ENCODE measurements around the gene BCAN.

Gene BCAN

DNA sequence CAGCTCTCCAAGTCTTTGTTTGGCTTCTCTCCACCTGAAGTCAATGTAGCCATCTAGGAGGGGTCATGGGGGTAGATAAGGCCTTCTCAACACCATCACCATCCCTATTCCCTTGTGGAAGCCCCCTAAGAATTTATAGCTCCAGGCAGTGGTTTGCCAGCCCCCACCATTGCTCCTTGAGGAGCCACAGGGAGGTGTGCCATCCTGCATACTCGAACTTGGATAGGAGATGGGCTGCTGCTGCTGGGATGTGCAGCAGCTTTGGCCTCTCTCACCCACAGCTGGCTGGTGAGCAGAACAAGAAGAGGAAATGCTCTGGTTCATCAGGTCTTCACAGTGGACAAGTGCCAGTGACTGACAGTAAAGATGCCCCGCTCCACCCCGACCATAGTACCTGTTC is 45.5 kb upstream of the BCAN start:
- TF ChIP-seq TARDBP (IDR thresholded peaks at IDR 0.05): no peak
- no peak for TF ChIP-seq SUZ12 (IDR thresholded peaks at IDR 0.05)
- TF ChIP-seq L3MBTL2 (conservative IDR thresholded peaks at IDR 0.05): no peak
- no peak for TF ChIP-seq NFRKB (IDR thresholded peaks at IDR 0.05)
- TF ChIP-seq HDGF (IDR thresholded peaks at IDR 0.05; ENCODE audit: borderline replicate concordance): no peak
- TF ChIP-seq FOXM1 (IDR thresholded peaks at IDR 0.05; ENCODE audit: borderline replicate concordance): no peak
- no peak for TF ChIP-seq ARNT (IDR thresholded peaks at IDR 0.05)
- no peak for TF ChIP-seq BHLHE40 (IDR thresholded peaks at IDR 0.05; ENCODE audit: borderline replicate concordance)
- TF ChIP-seq CTBP1 (IDR thresholded peaks at IDR 0.05; ENCODE audit: borderline replicate concordance): no peak
- no peak for TF ChIP-seq ELF4 (IDR thresholded peaks at IDR 0.05)
- no peak for TF ChIP-seq SP1 (IDR thresholded peaks at IDR 0.05)
- CTCF ChIA-PET: interaction anchor here (0.5 to 0.9 kb wide), 2 partner anchors 12 to 16 kb away, joined by 3 to 4 read pairs; no protein-coding TSS in a partner anchor
- DNase-seq (ENCODE audit: extremely low spot score): no peak
- POLR2A ChIA-PET: interaction anchor here (0.8 to 1.7 kb wide), 3 partner anchors 9 to 139 kb away, joined by 3 to 7 read pairs (median 3); partner anchors contain the start of gene BCAN

DNA sequence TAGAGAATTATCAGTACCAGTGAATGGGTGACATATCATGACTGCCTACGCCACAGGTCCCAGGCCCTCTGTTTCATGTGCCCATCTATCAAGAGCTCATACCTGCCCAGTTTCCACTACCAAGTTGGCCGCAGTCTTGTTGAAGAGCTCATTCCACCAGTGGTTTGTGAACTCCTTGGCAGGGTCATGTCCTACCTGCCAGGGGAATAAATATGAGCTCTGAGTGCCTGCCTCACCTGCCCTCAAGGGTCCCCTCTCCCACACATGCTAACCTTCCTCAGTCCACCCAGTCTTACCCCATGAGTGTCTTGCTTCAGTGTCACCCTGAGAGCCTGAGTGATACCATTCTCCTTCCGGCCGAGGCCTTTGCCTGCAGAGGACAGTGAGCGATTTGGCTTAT is 43.8 kb upstream of the BCAN start:
- TF ChIP-seq SP1 (IDR thresholded peaks at IDR 0.05) (no peak), NFRKB (IDR thresholded peaks at IDR 0.05) (no peak), CTBP1 (IDR thresholded peaks at IDR 0.05; ENCODE audit: borderline replicate concordance) (no peak), FOXA1 (IDR thresholded peaks at IDR 0.05) (no peak), FOXM1 (IDR thresholded peaks at IDR 0.05; ENCODE audit: borderline replicate concordance) (no peak), ARNT (IDR thresholded peaks at IDR 0.05) (no peak), HDGF (IDR thresholded peaks at IDR 0.05; ENCODE audit: borderline replicate concordance) (no peak), FOXK2 (IDR thresholded peaks at IDR 0.05) (no peak), LEF1 (IDR thresholded peaks at IDR 0.05; ENCODE audit: borderline replicate concordance) (no peak), TARDBP (IDR thresholded peaks at IDR 0.05) (no peak), L3MBTL2 (conservative IDR thresholded peaks at IDR 0.05) (no peak)
- ChIA-PET POLR2A (no interaction called here), CTCF (interaction anchor here (0.6 to 0.8 kb wide), 2 partner anchors 10 to 152 kb away, joined by 3 read pairs; no protein-coding TSS in a partner anchor)
- DNase-seq (ENCODE audit: extremely low spot score): no peak

DNA sequence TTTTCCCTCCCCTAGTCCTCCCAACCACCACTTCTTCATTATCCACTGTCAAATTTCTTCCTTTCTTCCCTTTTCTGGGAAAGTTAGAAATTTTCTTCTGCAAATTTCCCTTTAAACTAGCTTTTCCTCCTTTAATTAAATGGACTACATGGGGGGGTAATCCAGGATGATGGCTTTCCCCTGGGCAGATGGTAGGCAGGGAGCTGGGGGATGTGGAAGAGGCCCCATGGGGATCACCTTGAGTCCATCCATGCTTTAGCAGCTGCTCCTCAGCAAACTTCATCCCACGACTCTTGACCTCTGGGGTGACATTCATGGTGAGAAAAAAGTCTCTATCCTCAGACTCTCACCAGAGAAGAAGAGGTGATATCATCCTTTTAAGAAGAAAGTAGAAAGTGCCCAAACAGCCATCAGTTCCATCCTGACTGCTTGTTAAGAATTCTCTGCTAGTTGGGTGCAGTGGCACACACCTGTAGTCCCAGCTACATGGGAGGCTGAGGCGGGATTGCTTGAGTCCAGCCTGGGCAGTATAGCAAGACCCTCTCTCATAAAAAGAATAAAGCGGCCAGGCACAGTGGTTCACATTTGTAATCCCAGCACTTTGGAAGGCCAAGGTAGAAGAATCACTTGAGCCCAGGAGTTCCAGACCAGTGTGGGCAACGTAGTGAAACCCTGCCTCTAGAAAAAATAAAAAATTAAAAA is 43.0 kb upstream of the BCAN start:
- TF ChIP-seq FOXA1 (IDR thresholded peaks at IDR 0.05) (no peak), BHLHE40 (IDR thresholded peaks at IDR 0.05; ENCODE audit: borderline replicate concordance) (no peak), NFRKB (IDR thresholded peaks at IDR 0.05) (no peak), SP1 (IDR thresholded peaks at IDR 0.05) (no peak), ARNT (IDR thresholded peaks at IDR 0.05) (no peak), FOXM1 (IDR thresholded peaks at IDR 0.05; ENCODE audit: borderline replicate concordance) (no peak), L3MBTL2 (conservative IDR thresholded peaks at IDR 0.05) (no peak), LEF1 (IDR thresholded peaks at IDR 0.05; ENCODE audit: borderline replicate concordance) (no peak), CTBP1 (IDR thresholded peaks at IDR 0.05; ENCODE audit: borderline replicate concordance) (no peak), FOXK2 (IDR thresholded peaks at IDR 0.05) (no peak), HDGF (IDR thresholded peaks at IDR 0.05; ENCODE audit: borderline replicate concordance) (no peak), SUZ12 (IDR thresholded peaks at IDR 0.05) (no peak), ZNF384 (IDR thresholded peaks at IDR 0.05) (no peak), ELF4 (IDR thresholded peaks at IDR 0.05) (no peak)
- ChIA-PET CTCF (interaction anchor here (0.6 to 0.8 kb wide), 4 partner anchors 8 to 153 kb away, joined by 3 read pairs; no protein-coding TSS in a partner anchor), POLR2A (interaction anchor here (4.9 kb wide), 1 partner anchor 7 kb away, joined by 57 read pairs; the partner anchor contains the start of gene NAXE)
- DNase-seq (ENCODE audit: extremely low spot score): no peak

DNA sequence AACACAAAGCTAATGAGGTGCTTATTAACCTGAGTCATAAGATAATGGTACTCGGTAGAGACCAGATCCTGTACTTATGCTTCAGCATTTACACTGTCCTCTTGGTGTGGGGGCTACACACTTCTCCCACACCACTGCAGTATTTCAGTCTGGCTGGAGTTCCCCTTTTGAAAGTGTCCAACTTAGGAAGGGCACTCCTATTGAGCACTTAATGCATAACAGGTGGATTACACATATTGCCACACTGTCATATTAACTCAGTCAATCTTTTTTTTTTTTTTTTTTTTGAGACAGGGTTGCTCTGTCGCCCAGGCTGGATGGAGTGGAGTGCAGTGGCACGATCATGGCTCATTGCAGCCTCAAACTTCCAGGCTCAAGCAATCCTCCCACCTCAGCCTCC is 42.1 kb upstream of the BCAN start:
- ChIA-PET CTCF (interaction anchor here (0.7 to 2.3 kb wide), 3 partner anchors 8 kb away, joined by 3 to 7 read pairs (median 3); partner anchors contain the start of gene NAXE), POLR2A (interaction anchor here (1.0 to 4.9 kb wide), 3 partner anchors 8 to 143 kb away, joined by 4 to 57 read pairs (median 4); partner anchors contain the start of gene NAXE)
- TF ChIP-seq ELF4 (IDR thresholded peaks at IDR 0.05) (no peak), SUZ12 (IDR thresholded peaks at IDR 0.05) (no peak), FOXA1 (IDR thresholded peaks at IDR 0.05) (no peak), L3MBTL2 (conservative IDR thresholded peaks at IDR 0.05) (no peak), ARNT (IDR thresholded peaks at IDR 0.05) (no peak), SP1 (IDR thresholded peaks at IDR 0.05) (no peak), HDGF (IDR thresholded peaks at IDR 0.05; ENCODE audit: borderline replicate concordance) (no peak), FOXK2 (IDR thresholded peaks at IDR 0.05) (no peak), BHLHE40 (IDR thresholded peaks at IDR 0.05; ENCODE audit: borderline replicate concordance) (no peak), ZNF384 (IDR thresholded peaks at IDR 0.05) (peak; percentile 89), NFRKB (IDR thresholded peaks at IDR 0.05) (no peak), LEF1 (IDR thresholded peaks at IDR 0.05; ENCODE audit: borderline replicate concordance) (no peak), CTBP1 (IDR thresholded peaks at IDR 0.05; ENCODE audit: borderline replicate concordance) (no peak), TARDBP (IDR thresholded peaks at IDR 0.05) (no peak), FOXM1 (IDR thresholded peaks at IDR 0.05; ENCODE audit: borderline replicate concordance) (no peak)
- TF ChIP-seq, protein P1, sequence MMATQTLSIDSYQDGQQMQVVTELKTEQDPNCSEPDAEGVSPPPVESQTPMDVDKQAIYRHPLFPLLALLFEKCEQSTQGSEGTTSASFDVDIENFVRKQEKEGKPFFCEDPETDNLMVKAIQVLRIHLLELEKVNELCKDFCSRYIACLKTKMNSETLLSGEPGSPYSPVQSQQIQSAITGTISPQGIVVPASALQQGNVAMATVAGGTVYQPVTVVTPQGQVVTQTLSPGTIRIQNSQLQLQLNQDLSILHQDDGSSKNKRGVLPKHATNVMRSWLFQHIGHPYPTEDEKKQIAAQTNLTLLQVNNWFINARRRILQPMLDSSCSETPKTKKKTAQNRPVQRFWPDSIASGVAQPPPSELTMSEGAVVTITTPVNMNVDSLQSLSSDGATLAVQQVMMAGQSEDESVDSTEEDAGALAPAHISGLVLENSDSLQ (IDR thresholded peaks at IDR 0.05): 0 out of 2 replicates have a peak, but pooled peaks have one; percentile 42
- DNase-seq (ENCODE audit: extremely low spot score): no peak

DNA sequence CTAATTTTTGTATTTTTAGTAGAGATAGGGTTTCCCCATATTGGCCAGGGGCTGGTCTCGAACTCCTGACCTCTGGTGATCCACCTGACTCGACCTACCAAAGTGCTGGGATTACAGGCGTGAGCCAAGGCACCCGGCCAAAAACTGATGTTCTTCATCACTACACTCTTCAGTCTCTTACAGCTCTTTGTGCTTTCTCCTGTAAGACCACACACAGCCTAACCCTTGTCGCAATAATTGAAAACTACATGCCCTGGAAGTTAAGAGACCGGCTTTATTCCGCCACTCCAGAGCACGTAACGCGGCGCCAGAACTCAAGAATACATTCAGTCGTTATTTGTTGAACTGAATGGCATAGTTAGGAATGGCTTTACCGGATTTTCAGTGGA is 41.2 kb upstream of the BCAN start:
- ChIA-PET CTCF (interaction anchor here (0.7 to 2.3 kb wide), 2 partner anchors 9 to 126 kb away, joined by 3 to 7 read pairs; partner anchors contain the start of gene NAXE), POLR2A (interaction anchor here (1.0 to 4.9 kb wide), 4 partner anchors 9 to 144 kb away, joined by 3 to 57 read pairs (median 4); partner anchors contain the start of genes NAXE and TTC24)
- no peak for DNase-seq (ENCODE audit: extremely low spot score)
- TF ChIP-seq ARNT (IDR thresholded peaks at IDR 0.05): no peak
- TF ChIP-seq FOXM1 (IDR thresholded peaks at IDR 0.05; ENCODE audit: borderline replicate concordance): no peak
- TF ChIP-seq FOXK2 (IDR thresholded peaks at IDR 0.05): no peak
- no peak for TF ChIP-seq SUZ12 (IDR thresholded peaks at IDR 0.05)
- TF ChIP-seq TARDBP (IDR thresholded peaks at IDR 0.05): no peak
- TF ChIP-seq FOXA1 (IDR thresholded peaks at IDR 0.05): no peak
- no peak for TF ChIP-seq SP1 (IDR thresholded peaks at IDR 0.05)
- no peak for TF ChIP-seq LEF1 (IDR thresholded peaks at IDR 0.05; ENCODE audit: borderline replicate concordance)
- TF ChIP-seq BHLHE40 (IDR thresholded peaks at IDR 0.05; ENCODE audit: borderline replicate concordance): no peak
- no peak for TF ChIP-seq HDGF (IDR thresholded peaks at IDR 0.05; ENCODE audit: borderline replicate concordance)
- no peak for TF ChIP-seq L3MBTL2 (conservative IDR thresholded peaks at IDR 0.05)
- TF ChIP-seq CTBP1 (IDR thresholded peaks at IDR 0.05; ENCODE audit: borderline replicate concordance): no peak
- no peak for TF ChIP-seq NFRKB (IDR thresholded peaks at IDR 0.05)
- TF ChIP-seq, protein P1 (IDR thresholded peaks at IDR 0.05): no peak
- no peak for TF ChIP-seq ELF4 (IDR thresholded peaks at IDR 0.05)
